ENCODE measurements around the gene FMNL2.

DNA sequence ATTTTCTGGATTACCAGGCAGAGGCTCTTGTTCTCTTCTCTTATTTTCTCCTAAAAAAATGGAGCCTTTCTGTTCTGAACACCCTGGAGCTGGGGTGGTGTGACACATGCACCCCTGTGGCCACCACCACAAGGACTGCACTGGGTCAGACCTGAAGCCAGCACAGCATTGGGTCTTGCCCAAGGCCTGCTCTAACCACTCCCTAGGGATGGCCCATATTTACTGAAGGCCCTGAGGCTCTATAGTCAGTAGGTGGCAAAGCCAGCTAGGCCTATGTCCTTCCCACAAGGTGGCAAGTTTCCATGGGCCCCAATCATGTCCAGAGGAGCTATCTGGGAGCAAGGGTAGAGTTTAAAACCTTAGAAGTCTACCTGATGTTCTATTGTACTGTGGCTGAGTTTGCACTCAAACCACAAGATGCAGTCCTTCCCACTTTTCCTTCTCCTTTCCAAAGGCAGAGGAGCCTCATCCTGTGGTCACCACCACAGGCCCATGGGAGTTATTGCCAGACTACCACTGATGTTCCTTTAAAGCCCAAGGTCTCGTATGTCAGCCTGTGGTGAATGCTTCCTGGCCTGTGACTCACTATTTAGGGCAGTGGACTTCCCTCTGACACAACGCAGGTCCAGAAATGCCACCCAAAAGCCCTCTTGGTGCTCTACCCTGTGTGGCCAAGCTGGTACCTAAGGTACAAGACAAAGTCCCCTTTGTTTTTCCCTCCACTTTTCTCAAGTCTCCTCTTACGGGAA, 15.0 kb upstream of the FMNL2 start:
- TF ChIP-seq, protein P1, sequence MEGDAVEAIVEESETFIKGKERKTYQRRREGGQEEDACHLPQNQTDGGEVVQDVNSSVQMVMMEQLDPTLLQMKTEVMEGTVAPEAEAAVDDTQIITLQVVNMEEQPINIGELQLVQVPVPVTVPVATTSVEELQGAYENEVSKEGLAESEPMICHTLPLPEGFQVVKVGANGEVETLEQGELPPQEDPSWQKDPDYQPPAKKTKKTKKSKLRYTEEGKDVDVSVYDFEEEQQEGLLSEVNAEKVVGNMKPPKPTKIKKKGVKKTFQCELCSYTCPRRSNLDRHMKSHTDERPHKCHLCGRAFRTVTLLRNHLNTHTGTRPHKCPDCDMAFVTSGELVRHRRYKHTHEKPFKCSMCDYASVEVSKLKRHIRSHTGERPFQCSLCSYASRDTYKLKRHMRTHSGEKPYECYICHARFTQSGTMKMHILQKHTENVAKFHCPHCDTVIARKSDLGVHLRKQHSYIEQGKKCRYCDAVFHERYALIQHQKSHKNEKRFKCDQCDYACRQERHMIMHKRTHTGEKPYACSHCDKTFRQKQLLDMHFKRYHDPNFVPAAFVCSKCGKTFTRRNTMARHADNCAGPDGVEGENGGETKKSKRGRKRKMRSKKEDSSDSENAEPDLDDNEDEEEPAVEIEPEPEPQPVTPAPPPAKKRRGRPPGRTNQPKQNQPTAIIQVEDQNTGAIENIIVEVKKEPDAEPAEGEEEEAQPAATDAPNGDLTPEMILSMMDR (IDR thresholded peaks at IDR 0.05) = no peak
- no peak for TF ChIP-seq POLR2AphosphoS5 (IDR thresholded peaks at IDR 0.05; ENCODE audit: low read depth, low read length)
- TF ChIP-seq, protein P2, sequence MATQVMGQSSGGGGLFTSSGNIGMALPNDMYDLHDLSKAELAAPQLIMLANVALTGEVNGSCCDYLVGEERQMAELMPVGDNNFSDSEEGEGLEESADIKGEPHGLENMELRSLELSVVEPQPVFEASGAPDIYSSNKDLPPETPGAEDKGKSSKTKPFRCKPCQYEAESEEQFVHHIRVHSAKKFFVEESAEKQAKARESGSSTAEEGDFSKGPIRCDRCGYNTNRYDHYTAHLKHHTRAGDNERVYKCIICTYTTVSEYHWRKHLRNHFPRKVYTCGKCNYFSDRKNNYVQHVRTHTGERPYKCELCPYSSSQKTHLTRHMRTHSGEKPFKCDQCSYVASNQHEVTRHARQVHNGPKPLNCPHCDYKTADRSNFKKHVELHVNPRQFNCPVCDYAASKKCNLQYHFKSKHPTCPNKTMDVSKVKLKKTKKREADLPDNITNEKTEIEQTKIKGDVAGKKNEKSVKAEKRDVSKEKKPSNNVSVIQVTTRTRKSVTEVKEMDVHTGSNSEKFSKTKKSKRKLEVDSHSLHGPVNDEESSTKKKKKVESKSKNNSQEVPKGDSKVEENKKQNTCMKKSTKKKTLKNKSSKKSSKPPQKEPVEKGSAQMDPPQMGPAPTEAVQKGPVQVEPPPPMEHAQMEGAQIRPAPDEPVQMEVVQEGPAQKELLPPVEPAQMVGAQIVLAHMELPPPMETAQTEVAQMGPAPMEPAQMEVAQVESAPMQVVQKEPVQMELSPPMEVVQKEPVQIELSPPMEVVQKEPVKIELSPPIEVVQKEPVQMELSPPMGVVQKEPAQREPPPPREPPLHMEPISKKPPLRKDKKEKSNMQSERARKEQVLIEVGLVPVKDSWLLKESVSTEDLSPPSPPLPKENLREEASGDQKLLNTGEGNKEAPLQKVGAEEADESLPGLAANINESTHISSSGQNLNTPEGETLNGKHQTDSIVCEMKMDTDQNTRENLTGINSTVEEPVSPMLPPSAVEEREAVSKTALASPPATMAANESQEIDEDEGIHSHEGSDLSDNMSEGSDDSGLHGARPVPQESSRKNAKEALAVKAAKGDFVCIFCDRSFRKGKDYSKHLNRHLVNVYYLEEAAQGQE (IDR thresholded peaks at IDR 0.05; ENCODE audit: insufficient read depth in 1 of 2, low read depth in 2 of 2, low read length in 1 of 2) = no peak
- no peak for TF ChIP-seq SIN3A (IDR thresholded peaks at IDR 0.05; ENCODE audit: borderline replicate concordance, insufficient read depth, low read depth, low read length)
- no peak for TF ChIP-seq TCF7L2 (IDR thresholded peaks at IDR 0.05; ENCODE audit: low read depth, low read length)

Measured in Panc1 (cell line).